NCI-H82 (cell line): ENCODE measurements around the gene GLYATL3.

Experiments used
- DNase-seq: peaks from one replicate; lab custom pipeline; 2025; lab: John Stamatoyannopoulos, UW

Gene GLYATL3

DNA sequence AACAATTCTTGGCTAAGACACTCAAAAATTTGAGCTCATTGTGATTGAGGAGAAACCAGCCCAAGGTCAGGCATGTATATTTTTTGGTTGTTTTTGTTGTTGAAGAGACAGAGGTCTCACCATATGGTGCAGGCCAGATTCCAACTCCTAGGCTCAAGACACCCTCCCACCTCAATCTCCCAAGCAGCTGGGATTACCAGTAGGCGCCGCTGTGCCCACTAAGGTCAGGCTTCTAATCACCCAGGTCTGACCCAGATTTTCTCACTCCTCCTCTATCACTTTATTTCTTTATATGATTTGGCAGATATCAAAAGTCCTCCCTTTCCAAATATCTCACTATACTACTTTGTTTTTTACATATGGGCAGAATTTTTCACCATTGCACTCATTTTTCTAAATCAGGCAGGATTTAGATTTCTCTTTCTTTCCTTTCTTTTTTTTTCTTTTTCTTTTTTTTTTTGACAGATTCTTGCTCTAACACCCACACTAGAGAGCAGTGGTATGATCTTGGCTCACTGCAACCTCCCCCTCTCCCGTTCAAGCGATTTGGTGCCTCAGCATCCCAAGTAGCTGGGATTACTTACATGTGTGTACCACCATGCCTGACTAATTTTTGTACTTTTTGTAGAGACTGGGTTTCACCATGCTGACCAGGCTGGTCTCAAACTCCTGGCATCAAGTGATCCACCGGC, 49.0 kb downstream of the GLYATL3 start:
- DNase-seq, result peak; percentile 95

DNA sequence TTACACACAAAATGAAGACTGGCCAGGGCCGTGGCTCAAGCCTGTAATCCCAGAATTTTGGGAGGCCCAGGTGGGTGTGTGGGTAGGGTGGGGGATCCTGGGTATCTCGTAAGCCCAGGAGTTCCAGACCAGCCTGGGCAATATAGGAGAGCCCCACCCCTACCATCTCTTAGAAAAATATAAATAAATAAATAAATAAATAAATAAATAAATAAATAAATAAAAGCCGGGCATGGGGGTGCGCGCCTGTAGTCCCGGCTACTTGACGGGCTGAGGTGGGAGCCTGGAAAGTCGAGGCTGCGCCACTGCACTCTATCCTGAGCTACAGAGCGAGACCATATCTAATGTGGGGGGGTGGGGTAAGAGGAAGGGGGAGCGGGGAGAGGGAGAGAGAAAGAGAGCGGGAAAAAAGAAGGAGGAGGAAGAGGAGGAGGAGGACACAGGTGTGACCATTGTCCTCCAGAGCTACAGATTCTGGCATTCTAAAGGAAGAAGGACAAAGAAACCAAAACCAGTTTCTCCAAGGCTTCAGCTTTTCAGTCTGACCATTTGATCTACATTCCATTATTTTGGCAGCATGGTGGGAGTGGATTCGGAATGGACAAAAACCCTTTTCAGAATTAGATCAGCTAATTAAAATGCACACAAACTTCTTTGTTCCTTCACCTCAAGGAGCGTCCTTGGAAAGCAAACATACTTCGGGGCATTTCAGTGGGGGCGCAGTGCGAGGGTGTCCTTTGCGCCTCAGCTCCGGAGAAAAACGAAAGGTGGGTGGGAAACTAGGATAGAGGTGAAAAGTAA, 50.2 kb downstream of the GLYATL3 start:
- peak; percentile 29 for DNase-seq

DNA sequence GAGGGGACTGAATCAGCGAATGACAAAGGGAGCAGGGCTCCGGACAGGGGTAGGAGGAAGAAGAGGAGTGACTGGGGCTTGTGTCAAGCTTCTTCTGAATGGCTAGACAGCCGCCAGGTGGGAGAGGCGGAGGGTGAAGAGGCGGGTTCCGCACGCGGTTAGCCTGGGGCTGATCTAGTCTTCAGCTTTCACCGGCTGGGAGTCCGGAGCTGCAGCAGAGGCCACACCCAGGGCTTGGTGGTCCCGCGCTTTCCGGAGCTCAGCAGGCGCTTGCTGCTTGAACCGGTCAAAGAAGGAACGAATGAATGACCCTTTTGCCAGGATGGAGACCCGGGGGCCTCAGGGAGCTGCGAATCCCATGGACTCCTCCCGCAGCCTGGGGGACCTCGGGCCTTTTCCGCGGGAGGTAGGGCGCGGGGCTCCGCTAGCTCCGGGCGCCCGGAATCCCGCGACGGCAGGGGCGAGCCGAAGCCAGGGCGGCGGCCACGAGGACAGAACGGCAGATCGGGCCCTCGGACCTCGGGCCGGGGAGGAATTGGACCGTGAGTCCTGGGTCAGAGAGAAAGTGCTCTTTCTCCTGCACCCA, 50.9 kb downstream of the GLYATL3 start, which contains the start of gene C6orf141:
C6orf141 (plus strand) TSS at position 177 of the 586 bp plus-strand sequence; CDS start at position 302, 125 bp downstream.
- DNase-seq, result peak; percentile 94

DNA sequence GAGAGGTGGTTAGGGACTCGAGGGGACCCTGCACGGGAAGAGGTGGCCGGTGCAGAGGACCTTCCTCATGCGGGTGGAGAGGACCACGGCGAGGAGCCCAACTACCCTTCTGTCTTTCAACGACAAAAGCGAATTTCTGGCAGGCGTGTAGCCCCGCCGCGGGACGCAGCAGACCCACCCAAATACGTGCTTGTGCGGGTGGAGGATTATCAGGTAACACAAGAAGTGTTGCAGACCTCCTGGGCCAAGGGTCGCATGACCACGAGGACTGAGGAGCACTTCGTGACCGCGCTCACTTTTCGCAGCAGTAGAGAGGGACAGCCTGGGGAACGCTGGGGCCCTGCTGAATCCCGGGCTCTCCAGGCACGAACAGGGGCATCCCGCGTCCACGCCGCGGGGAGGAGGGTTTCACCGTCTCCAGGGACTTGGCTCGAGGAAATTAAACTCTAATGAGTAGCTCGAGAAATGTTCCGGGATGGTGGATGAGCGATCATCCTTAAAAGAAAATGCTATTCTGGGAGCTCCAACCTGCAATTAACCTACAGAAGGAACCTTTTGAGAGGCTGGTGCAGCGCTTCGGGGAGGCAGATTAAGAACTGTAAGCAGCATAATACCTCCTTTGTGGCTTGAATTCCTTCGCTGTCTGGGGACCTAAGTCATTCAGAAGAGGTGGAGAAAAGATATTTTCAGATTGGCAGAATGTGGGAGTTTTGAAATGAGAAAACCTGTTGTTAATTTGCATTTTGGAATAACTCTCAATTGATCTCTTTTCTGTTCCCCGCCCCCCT, 51.5 kb downstream of the GLYATL3 start:
- DNase-seq, result peak; percentile 75

GRCh38 chr6:49551866-49552129, 52.1 kb downstream of the GLYATL3 start:
- no peak for DNase-seq

- peak; percentile 73 for DNase-seq
These were observed 52.9 kb downstream of the GLYATL3 start for GRCh38 chr6:49552596-49552995.

GRCh38 chr6:49553384-49553783, 53.7 kb downstream of the GLYATL3 start:
- peak; percentile 16 for DNase-seq

DNA sequence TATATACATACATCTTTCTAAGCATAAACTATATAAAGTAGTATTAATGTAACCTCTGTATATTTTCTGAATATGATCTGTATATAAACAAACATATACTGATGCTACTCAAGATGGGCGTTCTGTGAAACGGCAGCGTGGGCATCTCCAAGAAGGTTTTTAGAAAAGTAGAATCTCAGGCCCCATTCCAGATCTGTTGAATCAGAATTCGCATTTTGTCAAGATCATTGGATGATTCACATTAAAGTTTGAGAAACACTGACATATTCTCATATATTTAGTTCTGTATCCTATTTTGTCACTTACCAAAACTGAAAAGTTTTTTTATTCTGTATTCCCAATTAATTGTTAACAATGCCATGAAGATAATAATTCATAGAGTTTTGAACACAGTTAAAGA, 56.2 kb downstream of the GLYATL3 start:
- no peak for DNase-seq

- peak; percentile 15 for DNase-seq
These were observed 56.7 kb downstream of the GLYATL3 start for GRCh38 chr6:49556429-49556837.

- no peak for DNase-seq
These were observed 57.5 kb downstream of the GLYATL3 start for GRCh38 chr6:49557177-49557576.

DNA sequence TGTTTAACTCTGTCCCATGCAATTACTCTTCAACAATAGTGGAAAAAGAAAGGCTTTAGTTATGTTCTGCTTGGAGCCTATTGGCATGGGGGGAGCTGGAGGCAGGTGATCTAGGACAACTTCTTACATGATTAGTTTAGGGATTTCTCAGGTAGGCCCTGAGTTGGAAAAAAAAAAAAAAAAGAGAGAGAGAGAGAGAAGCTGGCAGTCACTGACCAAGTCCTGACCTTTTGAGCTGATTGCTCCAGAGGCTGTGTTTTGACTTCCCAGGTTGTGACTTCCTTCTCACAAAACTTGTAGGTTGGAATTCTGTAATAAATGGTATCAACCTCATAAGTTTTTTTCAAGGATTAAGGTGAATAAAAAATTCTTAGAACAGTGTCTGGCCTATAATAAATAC, 58.5 kb downstream of the GLYATL3 start:
- DNase-seq, result no peak

GRCh38 chr6:49563006-49563886, 63.5 kb downstream of the GLYATL3 start:
- DNase-seq, result peak; percentile 77

DNA sequence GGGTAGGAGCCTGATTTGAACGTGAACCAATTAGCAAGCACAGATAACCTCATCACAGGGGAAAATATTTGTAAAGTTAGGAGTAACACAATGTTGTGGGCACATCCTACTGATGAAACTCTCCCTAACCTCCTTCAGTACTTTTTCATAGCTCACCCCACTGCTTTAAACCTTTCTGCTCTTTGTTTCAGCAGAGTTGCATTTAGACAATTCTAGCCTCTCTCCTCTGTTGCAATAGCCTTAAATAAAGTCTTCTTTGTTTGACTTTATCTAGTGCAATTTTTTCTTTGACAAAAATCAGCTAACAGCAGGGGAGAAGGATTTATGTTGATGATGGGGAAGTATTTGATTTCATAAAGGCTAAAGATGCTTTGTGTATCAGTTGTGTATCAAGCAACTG, 64.8 kb downstream of the GLYATL3 start:
- no peak for DNase-seq

GRCh38 chr6:49565261-49565660, 65.5 kb downstream of the GLYATL3 start:
- DNase-seq, result no peak

- DNase-seq, result no peak
These were observed 66.1 kb downstream of the GLYATL3 start for GRCh38 chr6:49565855-49566254.

DNA sequence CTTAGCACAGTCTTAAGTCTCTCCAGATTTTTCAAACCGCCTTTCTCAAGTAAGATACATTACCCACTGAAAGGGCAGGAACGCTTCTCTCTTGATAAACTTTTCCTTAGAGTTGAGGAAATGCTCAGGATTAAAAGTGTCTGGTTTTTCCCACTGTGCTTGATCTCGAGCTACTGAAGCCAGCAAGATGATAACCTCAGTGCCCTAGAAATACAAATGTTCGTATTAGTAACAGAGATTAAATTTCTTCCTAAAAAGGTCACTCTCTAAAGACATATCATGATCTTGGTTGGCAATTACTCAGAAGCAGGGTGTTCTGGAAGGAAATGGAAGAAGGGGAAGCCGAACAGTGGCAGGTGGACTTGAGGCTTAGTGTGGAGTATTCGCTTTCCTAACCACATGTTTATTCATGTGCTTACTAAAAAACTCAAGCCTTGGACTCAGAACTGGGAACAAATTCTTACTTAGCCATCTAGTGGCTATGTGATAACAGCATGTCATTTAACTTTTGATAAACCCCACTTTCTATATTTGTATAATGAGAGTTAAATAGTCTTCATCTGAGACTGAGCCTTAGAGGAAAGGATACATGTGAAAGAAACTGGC, 70.9 kb downstream of the GLYATL3 start:
- peak; percentile 32 for DNase-seq

DNA sequence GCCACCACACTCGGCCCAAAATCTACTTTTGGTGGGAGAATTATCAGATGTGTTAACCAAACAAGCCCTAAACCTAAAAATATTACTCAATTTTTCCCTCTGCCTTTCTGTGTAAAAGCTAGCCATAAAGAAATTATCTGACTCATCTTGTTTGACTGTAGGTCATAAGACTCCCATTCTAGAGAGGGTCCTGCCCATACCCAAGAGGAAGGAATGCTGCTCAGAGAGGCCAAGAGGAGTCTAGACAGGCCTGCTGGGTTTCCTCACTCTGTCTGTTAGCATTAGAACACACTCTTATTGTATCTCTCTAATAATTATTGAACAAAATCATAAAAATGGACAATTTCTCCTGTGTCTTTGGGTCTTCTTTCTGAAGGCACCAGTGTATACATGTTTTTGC, 76.9 kb downstream of the GLYATL3 start:
- no peak for DNase-seq
